Measurements from ENCODE around the gene ARHGAP6.

ARHGAP6 gene

DNA sequence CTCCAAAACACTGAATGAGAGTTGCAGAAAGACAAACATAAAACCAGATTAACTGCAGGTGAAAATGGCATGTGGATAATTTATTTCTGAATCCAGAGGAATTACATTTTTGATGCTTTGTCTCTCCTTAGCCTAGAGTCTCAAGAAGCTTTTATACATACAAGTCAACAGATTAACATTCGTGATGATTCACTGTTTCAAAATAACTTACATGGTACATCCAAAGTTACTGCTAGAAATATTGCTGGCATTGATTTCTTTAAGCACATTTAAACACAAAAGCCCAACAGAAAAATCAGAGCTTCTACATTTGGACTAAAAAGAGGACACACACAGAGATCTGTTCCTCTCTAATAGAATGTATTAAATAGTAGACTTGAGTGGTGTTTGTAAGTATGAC lies 266.9 kb downstream of the ARHGAP6 start:
- Histone ChIP-seq H3K9ac (ENCODE audit: low read length) (no peak overlapping the region), H3K36me3 (replicated peaks; ENCODE audit: insufficient read depth, low read length) (no peaks in the 10 kb centered on the region), H3F3A (ENCODE audit: insufficient read depth, low read length) (no peaks in the 10 kb centered on the region), H3K4me1 (ENCODE audit: low read length) (peaks cover 2% of the 10 kb centered on the region; the same call in 1 of the 2 replicates), H3K9me3 (replicated peaks; ENCODE audit: insufficient read depth, low read length) (no peaks in the 10 kb centered on the region), H4K20me1 (ENCODE audit: insufficient read depth, low read length) (no peaks in the 10 kb centered on the region), H3K27me3 (replicated peaks; ENCODE audit: insufficient read depth, low read length) (no peaks in the 10 kb centered on the region), H2AFZ (ENCODE audit: low read length) (no peak overlapping the region), H3K9me2 (replicated peaks; ENCODE audit: insufficient read depth, low read length) (no peaks in the 10 kb centered on the region), H3K27ac (ENCODE audit: low read length) (no peak overlapping the region), H3K4me2 (ENCODE audit: low read depth, low read length) (no peak overlapping the region), H3K79me2 (ENCODE audit: low read length) (peaks cover 94% of the 10 kb centered on the region), H3K4me3 (ENCODE audit: low read length) (no peak overlapping the region)
- DNase-seq: no peak
- TF ChIP-seq, protein P1, sequence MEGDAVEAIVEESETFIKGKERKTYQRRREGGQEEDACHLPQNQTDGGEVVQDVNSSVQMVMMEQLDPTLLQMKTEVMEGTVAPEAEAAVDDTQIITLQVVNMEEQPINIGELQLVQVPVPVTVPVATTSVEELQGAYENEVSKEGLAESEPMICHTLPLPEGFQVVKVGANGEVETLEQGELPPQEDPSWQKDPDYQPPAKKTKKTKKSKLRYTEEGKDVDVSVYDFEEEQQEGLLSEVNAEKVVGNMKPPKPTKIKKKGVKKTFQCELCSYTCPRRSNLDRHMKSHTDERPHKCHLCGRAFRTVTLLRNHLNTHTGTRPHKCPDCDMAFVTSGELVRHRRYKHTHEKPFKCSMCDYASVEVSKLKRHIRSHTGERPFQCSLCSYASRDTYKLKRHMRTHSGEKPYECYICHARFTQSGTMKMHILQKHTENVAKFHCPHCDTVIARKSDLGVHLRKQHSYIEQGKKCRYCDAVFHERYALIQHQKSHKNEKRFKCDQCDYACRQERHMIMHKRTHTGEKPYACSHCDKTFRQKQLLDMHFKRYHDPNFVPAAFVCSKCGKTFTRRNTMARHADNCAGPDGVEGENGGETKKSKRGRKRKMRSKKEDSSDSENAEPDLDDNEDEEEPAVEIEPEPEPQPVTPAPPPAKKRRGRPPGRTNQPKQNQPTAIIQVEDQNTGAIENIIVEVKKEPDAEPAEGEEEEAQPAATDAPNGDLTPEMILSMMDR (IDR thresholded peaks at IDR 0.05; ENCODE audit: low read length): no peak
- TF ChIP-seq EZH2 (optimal IDR thresholded peaks at IDR 0.05; ENCODE audit: low read depth, low read length): no peak
- no peak for TF ChIP-seq EZH2phosphoT487 (IDR thresholded peaks at IDR 0.05; ENCODE audit: low read length)

DNA sequence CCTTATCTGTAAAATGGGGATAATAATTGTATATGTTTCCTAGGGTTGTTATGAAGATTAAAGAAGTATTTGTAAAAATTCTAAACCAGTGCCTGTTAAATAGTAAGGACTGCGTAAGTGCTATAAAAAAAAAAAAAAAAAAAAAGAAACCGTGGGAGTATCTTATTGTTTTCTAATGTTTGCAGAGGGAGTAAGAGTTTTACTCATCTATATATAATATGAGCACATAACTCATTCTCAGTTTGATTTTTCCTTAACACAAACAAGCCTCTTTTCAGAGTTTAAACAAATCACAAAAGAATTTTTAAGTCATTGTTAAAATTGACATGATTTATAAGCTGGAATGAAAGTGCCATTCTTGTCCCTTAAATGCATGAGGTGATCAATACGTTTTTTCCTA lies 267.6 kb downstream of the ARHGAP6 start:
- Histone ChIP-seq H3K4me2 (ENCODE audit: low read depth, low read length) (no peak overlapping the region; the same call in 1 of the 2 replicates), H3F3A (ENCODE audit: insufficient read depth, low read length) (no peaks in the 10 kb centered on the region), H3K4me1 (ENCODE audit: low read length) (peaks cover 2% of the 10 kb centered on the region; the same call in 1 of the 2 replicates), H2AFZ (ENCODE audit: low read length) (no peak overlapping the region), H3K9ac (ENCODE audit: low read length) (no peak overlapping the region), H4K20me1 (ENCODE audit: insufficient read depth, low read length) (no peaks in the 10 kb centered on the region), H3K27me3 (replicated peaks; ENCODE audit: insufficient read depth, low read length) (no peaks in the 10 kb centered on the region), H3K27ac (ENCODE audit: low read length) (no peak overlapping the region), H3K36me3 (replicated peaks; ENCODE audit: insufficient read depth, low read length) (no peaks in the 10 kb centered on the region), H3K4me3 (ENCODE audit: low read length) (no peak overlapping the region), H3K79me2 (ENCODE audit: low read length) (peaks cover 95% of the 10 kb centered on the region), H3K9me2 (replicated peaks; ENCODE audit: insufficient read depth, low read length) (no peaks in the 10 kb centered on the region), H3K9me3 (replicated peaks; ENCODE audit: insufficient read depth, low read length) (no peaks in the 10 kb centered on the region)
- TF ChIP-seq EZH2 (optimal IDR thresholded peaks at IDR 0.05; ENCODE audit: low read depth, low read length) (no peak), EZH2phosphoT487 (IDR thresholded peaks at IDR 0.05; ENCODE audit: low read length) (no peak)
- TF ChIP-seq, protein P1 (IDR thresholded peaks at IDR 0.05; ENCODE audit: low read length): no peak
- DNase-seq: no peak

DNA sequence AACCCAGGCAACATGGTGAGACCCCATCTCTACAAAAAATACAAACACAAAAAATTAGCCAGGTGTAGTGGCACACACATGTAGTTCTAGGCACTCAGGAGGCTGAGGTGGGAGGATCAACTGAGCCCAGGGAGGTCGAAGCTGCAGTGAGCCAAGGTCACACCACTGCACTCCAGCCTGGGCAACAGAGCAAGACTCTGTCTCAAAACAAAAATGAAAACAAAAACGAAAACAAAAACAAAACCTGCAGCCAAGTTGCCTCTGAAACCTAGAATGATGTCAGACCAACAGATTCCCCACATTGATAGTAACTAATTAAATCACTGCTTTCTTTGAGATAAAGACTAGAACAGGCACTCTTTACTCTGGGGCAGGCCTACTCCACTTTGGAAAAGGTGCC lies 268.0 kb downstream of the ARHGAP6 start:
- H3K9me2 ChIP-seq (replicated peaks; ENCODE audit: insufficient read depth, low read length): no peaks in the 10 kb centered on the region
- TF ChIP-seq, protein P1 (IDR thresholded peaks at IDR 0.05; ENCODE audit: low read length): no peak
- TF ChIP-seq EZH2phosphoT487 (IDR thresholded peaks at IDR 0.05; ENCODE audit: low read length) (no peak), EZH2 (optimal IDR thresholded peaks at IDR 0.05; ENCODE audit: low read depth, low read length) (no peak)

More for the DNA sequence above, 268.0 kb downstream of the ARHGAP6 start:
- Histone ChIP-seq H2AFZ (ENCODE audit: low read length) (no peak overlapping the region), H3K9me3 (replicated peaks; ENCODE audit: insufficient read depth, low read length) (no peaks in the 10 kb centered on the region), H3K36me3 (replicated peaks; ENCODE audit: insufficient read depth, low read length) (no peaks in the 10 kb centered on the region), H3K79me2 (ENCODE audit: low read length) (peaks cover 92% of the 10 kb centered on the region), H3F3A (ENCODE audit: insufficient read depth, low read length) (no peaks in the 10 kb centered on the region), H3K4me1 (ENCODE audit: low read length) (peaks cover 2% of the 10 kb centered on the region; the same call in 1 of the 2 replicates), H4K20me1 (ENCODE audit: insufficient read depth, low read length) (no peaks in the 10 kb centered on the region), H3K27ac (ENCODE audit: low read length) (no peak overlapping the region), H3K27me3 (replicated peaks; ENCODE audit: insufficient read depth, low read length) (no peaks in the 10 kb centered on the region), H3K9ac (ENCODE audit: low read length) (no peak overlapping the region), H3K4me3 (ENCODE audit: low read length) (no peak overlapping the region), H3K4me2 (ENCODE audit: low read depth, low read length) (no peak overlapping the region; the same call in 1 of the 2 replicates)
- peak; percentile 37 for DNase-seq
